ENCODE data around the gene ELN.
A peak's percentile ranks its signal among the peaks of the same experiment; 100 is the strongest.
"Not testable (repeated sequence)": the region's sequence is repeated elsewhere in the genome, so short reads cannot be mapped to it uniquely, and the experiment has no call there.

The ELN gene

DNA sequence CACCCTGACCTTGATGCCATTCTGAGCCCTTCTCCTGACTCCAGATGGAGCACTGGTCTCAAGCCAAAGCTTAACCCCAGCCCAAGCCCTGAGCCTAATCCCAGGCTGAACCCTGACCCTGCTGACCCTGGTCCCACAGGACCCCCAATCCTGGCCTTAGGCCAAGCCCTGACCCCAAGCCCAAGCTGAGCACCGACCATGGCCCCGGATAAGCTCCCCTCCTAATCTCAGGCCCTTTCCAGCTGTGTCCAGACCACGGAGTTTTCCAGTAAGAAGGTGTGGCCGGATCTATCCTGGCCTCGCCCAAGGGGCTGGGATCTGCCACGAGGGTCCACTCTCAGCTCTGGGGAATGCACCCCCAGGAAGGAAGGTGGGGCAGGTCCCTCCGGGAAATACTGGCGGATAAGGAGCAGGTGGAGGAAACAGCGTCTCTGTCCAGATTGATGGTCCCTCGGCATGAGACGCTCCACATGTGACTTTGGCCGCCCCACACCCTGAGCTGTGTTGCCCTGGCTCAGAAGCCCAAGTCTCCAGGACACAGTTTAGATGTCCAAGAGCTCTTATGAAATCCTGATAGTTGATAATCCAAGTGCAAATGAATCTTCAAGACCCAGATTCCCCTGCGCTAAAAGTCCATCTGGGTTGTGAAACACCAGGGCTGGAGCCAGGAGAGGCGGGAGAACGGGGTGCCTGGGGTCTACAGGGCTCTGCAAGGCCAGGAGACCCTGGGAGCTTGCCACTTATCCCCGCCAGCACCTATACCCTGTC lies 10.4 kb downstream of the ELN start:
- Histone ChIP-seq H3K27me3 (ENCODE audit: control insufficient read depth in 1 of 2, insufficient read depth in 2 of 2, low read length in 2 of 2) (no peaks in the 10 kb centered on the region), H3K27ac (ENCODE audit: low read depth, low read length) (no peak overlapping the region), H3K4me1 (ENCODE audit: insufficient read depth, low read length) (peaks cover 34% of the 10 kb centered on the region), H3K9me3 (ENCODE audit: low read length) (no peaks in the 10 kb centered on the region), H3K4me3 (ENCODE audit: low read depth in 1 of 2, low read length in 2 of 2) (no peak overlapping the region), H3K9ac (ENCODE audit: low read length) (no peak overlapping the region), H3K36me3 (ENCODE audit: insufficient read depth, low read length) (peaks cover 49% of the 10 kb centered on the region)

DNA sequence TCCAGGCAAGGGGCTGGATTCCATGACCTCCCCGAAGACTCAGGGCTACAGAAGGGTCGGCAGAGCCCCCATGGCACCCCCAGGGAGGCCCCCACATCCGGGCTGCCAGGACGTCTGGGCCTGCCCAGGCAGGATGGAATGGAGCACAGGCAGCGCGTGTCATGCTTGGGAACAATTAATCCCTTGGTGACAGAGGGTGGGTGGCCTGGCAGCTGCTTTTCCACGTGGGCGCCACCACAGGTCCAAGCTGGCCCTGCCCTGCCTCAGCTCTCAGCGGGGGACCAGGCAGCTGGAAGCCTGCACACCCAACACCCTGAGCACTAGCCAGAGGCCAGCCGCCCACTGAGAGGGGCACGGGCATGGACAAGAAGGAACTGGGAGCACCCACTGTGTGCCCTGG lies 11.4 kb downstream of the ELN start:
- peaks cover 30% of the 10 kb centered on the region for H3K4me1 ChIP-seq (ENCODE audit: insufficient read depth, low read length)
- no peak overlapping the region for H3K9ac ChIP-seq (ENCODE audit: low read length)
- H3K27ac ChIP-seq (ENCODE audit: low read depth, low read length), result no peak overlapping the region
- H3K9me3 ChIP-seq (ENCODE audit: low read length), result no peaks in the 10 kb centered on the region
- peaks cover 49% of the 10 kb centered on the region for H3K36me3 ChIP-seq (ENCODE audit: insufficient read depth, low read length)
- no peaks in the 10 kb centered on the region for H3K27me3 ChIP-seq (ENCODE audit: control insufficient read depth in 1 of 2, insufficient read depth in 2 of 2, low read length in 2 of 2)
- no peak overlapping the region for H3K4me3 ChIP-seq (ENCODE audit: low read depth in 1 of 2, low read length in 2 of 2)

DNA sequence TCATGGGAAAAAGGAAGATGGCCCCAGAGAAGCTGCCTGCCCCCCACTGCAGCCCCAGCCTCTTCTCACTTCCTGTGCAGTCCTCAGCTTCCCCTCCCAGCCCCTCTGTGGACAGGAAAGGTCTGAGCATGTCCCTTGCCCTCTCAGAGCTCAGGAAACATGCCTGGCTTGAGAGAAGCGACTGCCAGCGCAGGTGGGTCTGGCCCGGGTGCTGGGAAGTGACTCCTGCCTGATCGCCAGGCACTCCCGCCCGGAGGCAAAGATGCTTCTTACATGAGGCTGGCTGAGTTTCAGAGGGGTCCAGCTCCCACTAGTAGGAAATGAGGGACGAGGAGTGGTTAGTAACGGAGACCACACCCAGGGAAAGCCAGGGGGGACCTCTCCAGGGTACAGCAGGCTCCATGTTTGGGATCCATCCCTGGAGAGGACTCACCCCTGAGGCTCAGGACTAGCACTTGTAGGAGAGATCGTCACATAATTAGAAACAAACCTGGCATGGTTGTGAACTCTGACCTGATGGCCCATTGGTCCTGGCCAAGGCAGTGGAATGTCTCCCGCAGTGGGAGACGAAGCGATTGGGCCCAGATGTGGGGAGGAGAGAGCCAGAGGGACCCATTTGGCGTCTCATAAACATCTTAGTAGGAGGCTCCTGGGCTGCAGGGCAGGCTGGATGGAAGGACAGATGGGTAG lies 12.3 kb downstream of the ELN start:
- H3K9ac ChIP-seq (ENCODE audit: low read length), result no peak overlapping the region
- no peak overlapping the region for H3K27ac ChIP-seq (ENCODE audit: low read depth, low read length)
- H3K4me1 ChIP-seq (ENCODE audit: insufficient read depth, low read length), result peaks cover 29% of the 10 kb centered on the region
- no peak overlapping the region for H3K4me3 ChIP-seq (ENCODE audit: low read depth in 1 of 2, low read length in 2 of 2)
- H3K27me3 ChIP-seq (ENCODE audit: control insufficient read depth in 1 of 2, insufficient read depth in 2 of 2, low read length in 2 of 2), result no peaks in the 10 kb centered on the region
- H3K9me3 ChIP-seq (ENCODE audit: low read length), result no peaks in the 10 kb centered on the region
- peaks cover 48% of the 10 kb centered on the region for H3K36me3 ChIP-seq (ENCODE audit: insufficient read depth, low read length)

DNA sequence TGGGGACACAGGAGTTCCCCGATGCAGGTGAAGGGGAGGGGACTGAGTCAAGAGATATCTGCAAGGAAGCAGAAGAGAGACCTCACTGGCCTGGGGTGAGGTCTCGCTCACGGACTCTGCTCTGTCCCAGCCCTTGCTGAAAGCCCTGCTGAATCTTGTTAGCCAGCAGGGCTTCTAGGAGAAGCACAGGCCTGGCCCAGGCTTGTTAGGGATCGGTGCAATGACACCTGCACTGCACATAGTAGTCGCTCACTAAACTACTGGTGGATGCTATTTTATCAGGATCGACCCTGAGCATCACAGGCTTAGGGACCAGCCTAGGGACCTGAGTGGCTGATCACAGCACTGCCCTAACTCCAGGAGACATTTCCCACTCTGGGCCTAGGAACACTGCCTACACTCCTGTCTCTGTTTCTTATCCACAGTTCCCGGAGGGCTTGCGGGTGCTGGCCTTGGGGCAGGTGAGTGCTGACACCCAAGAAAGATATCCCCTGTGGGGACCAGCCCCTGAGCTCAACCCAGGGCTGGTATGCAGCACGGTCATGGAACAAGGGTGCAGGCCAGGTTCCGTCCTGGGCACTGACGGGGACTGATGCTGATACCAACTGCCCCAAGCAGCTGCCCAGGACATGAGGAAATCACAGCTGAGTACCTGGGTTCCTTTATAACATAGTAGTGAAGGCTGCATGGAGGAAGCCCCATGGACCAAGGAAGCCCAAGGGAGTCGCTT lies 13.0 kb downstream of the ELN start:
- Histone ChIP-seq H3K4me3 (ENCODE audit: low read depth in 1 of 2, low read length in 2 of 2) (no peak overlapping the region), H3K27me3 (ENCODE audit: control insufficient read depth in 1 of 2, insufficient read depth in 2 of 2, low read length in 2 of 2) (no peaks in the 10 kb centered on the region), H3K9ac (ENCODE audit: low read length) (no peak overlapping the region), H3K36me3 (ENCODE audit: insufficient read depth, low read length) (peaks cover 45% of the 10 kb centered on the region), H3K27ac (ENCODE audit: low read depth, low read length) (no peak overlapping the region), H3K9me3 (ENCODE audit: low read length) (no peaks in the 10 kb centered on the region), H3K4me1 (ENCODE audit: insufficient read depth, low read length) (peaks cover 29% of the 10 kb centered on the region)

DNA sequence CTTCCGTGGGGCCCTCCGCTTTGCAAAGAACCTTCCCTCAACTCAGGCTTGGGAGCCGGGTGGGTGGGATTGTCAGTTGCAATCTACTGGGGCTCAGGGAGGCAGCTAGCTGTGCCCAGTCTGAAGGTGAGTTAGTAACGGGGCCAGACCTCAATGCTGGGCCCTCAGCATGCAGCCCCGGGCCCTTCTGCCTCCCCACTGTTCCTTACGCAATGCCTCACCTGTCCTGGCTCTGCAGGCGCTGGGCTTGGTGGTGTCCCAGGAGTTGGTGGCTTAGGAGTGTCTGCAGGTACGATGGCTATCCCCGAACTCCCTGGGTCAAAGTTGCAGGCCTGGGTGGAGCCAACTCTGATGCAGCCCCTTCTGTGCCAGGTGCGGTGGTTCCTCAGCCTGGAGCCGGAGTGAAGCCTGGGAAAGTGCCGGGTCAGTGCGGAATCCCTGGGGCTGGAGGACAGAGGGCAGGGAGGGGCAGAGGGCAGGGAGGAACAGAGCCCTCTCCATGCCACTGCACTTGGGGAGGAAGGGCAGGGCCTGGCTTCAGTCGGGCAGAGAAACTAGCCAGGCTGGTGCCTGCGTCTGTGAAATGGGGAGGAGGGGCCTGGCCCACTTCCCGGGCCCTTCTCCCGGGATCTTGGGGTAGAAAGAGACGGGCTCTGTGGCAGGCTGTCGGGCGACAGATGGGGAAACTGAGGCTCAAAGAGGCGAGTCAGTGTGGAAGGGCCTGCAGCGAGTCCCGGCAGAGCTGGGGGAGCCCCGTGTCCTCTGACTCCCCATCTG lies 15.0 kb downstream of the ELN start:
- no peak overlapping the region for H3K9ac ChIP-seq (ENCODE audit: low read length)
- H3K27ac ChIP-seq (ENCODE audit: low read depth, low read length), result peak overlapping the region; percentile 73
- H3K36me3 ChIP-seq (ENCODE audit: insufficient read depth, low read length), result peaks cover 46% of the 10 kb centered on the region
- peaks cover 29% of the 10 kb centered on the region for H3K4me1 ChIP-seq (ENCODE audit: insufficient read depth, low read length)
- H3K4me3 ChIP-seq (ENCODE audit: low read depth in 1 of 2, low read length in 2 of 2), result peak overlapping the region; percentile 16 to 42
- no peaks in the 10 kb centered on the region for H3K9me3 ChIP-seq (ENCODE audit: low read length)
- no peaks in the 10 kb centered on the region for H3K27me3 ChIP-seq (ENCODE audit: control insufficient read depth in 1 of 2, insufficient read depth in 2 of 2, low read length in 2 of 2)

DNA sequence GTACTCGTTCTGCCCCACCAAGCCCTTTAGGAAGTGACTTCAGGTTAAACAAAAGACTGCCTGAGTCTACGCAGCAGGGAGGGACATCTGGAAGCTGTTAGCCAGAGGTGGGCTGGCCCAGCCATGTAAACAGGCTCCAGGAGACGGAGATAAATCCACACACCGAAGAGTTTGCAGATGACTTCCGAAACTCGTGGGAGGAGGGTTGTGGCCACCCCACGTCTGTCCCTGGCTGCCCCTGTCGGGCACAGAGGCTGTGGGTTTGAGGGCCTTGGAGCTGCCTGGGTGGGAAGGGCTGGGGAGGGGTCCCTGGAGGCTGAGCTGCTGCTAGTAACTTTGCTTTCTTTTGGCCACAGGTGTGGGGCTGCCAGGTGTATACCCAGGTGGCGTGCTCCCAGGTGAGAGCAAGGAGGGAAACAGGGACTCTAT lies 15.6 kb downstream of the ELN start:
- Histone ChIP-seq H3K36me3 (ENCODE audit: insufficient read depth, low read length) (peaks cover 52% of the 10 kb centered on the region), H3K9ac (ENCODE audit: low read length) (no peak overlapping the region), H3K27me3 (ENCODE audit: control insufficient read depth in 1 of 2, insufficient read depth in 2 of 2, low read length in 2 of 2) (no peaks in the 10 kb centered on the region), H3K4me3 (ENCODE audit: low read depth in 1 of 2, low read length in 2 of 2) (peak overlapping the region in 1 of 2 donors; percentile 42), H3K27ac (ENCODE audit: low read depth, low read length) (peak overlapping the region; percentile 73), H3K4me1 (ENCODE audit: insufficient read depth, low read length) (peaks cover 29% of the 10 kb centered on the region), H3K9me3 (ENCODE audit: low read length) (no peaks in the 10 kb centered on the region)

DNA sequence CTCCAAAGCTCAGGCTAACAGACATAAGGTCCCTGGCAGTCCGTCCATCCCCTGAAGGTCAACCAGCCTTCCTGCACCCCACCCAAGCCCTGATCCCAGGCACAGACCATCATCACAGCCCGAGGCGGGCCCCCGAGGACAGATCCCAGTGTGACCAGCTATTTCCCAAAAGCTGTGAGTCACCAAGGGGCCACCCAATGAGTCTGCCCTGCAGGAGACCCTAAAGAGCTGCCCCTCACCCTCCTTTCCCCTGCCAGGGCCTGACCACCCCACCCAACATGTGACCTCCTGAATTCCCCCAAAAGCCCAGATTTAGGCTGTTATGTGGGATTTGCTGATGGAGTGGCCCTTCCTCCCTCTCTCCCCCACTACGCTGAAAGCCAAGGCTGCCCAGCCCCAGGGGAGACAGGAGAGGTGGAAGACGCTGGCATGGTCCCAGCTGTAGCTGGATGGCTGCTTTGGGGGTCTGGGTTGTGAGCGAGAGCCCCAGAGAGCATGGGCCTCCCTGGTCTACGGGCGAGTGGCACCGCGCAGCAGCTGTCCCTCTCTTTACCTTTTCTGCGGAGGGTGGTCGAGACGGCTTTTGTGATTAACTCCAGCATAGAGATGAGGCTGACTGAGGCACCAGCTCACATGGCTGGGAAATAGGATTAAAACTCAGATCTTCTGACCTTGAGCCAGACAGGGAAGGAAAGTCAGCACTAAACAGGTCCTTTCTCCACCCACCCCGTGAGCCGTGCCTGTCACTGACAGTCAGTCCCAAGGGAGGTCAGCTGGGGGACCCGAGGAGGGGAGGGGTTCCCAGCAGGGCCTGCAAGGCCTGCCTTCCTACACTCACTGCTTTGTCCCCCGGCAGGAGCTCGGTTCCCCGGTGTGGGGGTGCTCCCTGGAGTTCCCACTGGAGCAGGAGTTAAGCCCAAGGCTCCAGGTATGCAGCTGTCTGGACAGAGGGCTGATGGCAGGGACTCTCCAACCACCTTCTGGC lies 16.7 kb downstream of the ELN start:
- no peaks in the 10 kb centered on the region for H3K9me3 ChIP-seq (ENCODE audit: low read length)
- H3K36me3 ChIP-seq (ENCODE audit: insufficient read depth, low read length), result peaks cover 53% of the 10 kb centered on the region
- H3K27ac ChIP-seq (ENCODE audit: low read depth, low read length), result no peak overlapping the region
- peaks cover 22% of the 10 kb centered on the region for H3K4me1 ChIP-seq (ENCODE audit: insufficient read depth, low read length)
- H3K27me3 ChIP-seq (ENCODE audit: control insufficient read depth in 1 of 2, insufficient read depth in 2 of 2, low read length in 2 of 2), result no peaks in the 10 kb centered on the region
- H3K4me3 ChIP-seq (ENCODE audit: low read depth in 1 of 2, low read length in 2 of 2), result no peak overlapping the region
- H3K9ac ChIP-seq (ENCODE audit: low read length), result no peak overlapping the region

DNA sequence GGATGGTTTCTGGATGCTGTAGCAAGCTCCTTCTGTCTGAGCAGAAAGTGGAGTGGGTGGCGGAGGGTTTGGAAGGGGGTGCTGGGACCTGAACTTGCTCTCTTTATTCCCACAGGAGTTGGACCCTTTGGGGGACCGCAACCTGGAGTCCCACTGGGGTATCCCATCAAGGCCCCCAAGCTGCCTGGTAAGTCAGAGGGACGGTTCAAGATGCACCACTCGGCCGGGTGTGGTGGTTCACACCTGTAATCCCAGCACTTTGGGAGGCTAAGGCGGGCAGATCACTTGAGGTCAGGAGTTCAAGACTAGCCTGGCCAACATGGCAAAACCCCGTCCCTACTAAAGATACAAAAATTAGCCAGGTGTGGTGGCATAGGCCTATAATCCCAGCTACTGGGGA lies 18.6 kb downstream of the ELN start:
- H3K4me1 ChIP-seq (ENCODE audit: insufficient read depth, low read length), result peaks cover 18% of the 10 kb centered on the region
- H3K27me3 ChIP-seq (ENCODE audit: control insufficient read depth in 1 of 2, insufficient read depth in 2 of 2, low read length in 2 of 2); H3K9ac ChIP-seq (ENCODE audit: low read length); H3K27ac ChIP-seq (ENCODE audit: low read depth, low read length); H3K4me3 ChIP-seq (ENCODE audit: low read depth in 1 of 2, low read length in 2 of 2); H3K9me3 ChIP-seq (ENCODE audit: low read length): not testable (repeated sequence)
- peaks cover 60% of the 10 kb centered on the region for H3K36me3 ChIP-seq (ENCODE audit: insufficient read depth, low read length)

DNA sequence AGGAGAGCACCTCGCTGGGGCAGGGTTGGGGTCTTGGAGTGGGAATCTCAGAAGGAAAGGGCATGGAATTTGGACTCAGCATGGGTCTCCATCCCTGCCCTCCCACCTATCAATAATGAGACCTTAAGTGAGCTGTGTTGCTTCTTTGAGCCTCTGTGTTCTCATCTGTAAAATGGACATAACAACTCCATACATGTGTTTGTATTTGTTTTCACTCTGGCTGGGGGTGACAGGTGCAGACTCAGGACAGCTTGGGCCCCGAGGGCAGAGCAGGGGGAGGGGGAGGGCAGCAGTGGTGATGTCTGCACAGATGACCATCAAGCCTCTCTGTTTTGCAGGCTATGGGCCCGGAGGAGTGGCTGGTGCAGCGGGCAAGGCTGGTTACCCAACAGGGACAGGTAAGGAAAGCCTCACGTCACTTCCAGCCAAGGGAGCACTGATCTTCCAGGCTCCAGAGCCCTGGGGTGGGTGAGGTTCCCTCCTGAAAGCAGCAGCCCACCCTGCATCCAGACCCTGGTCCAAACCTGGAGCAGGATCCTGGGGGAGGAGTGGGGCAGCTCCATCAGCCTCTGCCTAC lies 19.9 kb downstream of the ELN start:
- Histone ChIP-seq H3K9me3 (ENCODE audit: low read length) (no peaks in the 10 kb centered on the region), H3K4me3 (ENCODE audit: low read depth in 1 of 2, low read length in 2 of 2) (no peak overlapping the region), H3K27me3 (ENCODE audit: control insufficient read depth in 1 of 2, insufficient read depth in 2 of 2, low read length in 2 of 2) (no peaks in the 10 kb centered on the region), H3K4me1 (ENCODE audit: insufficient read depth, low read length) (peaks cover 11% of the 10 kb centered on the region), H3K36me3 (ENCODE audit: insufficient read depth, low read length) (peaks cover 68% of the 10 kb centered on the region), H3K9ac (ENCODE audit: low read length) (no peak overlapping the region), H3K27ac (ENCODE audit: low read depth, low read length) (no peak overlapping the region)

DNA sequence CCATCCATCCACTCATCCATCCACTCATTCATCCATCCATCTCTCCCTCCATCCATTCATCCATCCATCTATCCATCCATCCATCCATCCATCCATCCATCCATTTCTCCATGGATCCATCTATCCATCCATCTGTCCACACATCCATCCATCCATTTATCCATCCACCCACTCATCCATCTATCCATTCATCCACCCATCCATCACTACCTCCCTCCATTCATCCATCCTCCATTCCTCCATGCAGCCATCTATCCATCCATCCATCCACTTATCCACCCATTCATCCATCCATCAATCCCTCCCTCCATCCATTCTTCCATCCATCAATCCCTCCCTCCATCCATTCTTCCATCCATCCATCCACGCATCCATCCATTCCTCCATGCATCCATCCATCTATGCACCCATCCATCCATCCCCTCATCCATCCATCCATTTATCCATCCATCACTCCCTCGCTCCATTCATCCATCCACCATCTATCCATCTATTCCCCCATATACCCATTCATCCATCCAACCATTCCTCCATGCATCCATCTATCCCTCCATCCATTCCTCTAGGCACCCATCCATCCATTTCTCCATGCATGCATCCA lies 21.1 kb downstream of the ELN start:
- no peak overlapping the region for H3K9ac ChIP-seq (ENCODE audit: low read length)
- H3K27ac ChIP-seq (ENCODE audit: low read depth, low read length), result no peak overlapping the region
- H3K4me1 ChIP-seq (ENCODE audit: insufficient read depth, low read length), result no peaks in the 10 kb centered on the region
- peaks cover 79% of the 10 kb centered on the region for H3K36me3 ChIP-seq (ENCODE audit: insufficient read depth, low read length)
- H3K27me3 ChIP-seq (ENCODE audit: control insufficient read depth in 1 of 2, insufficient read depth in 2 of 2, low read length in 2 of 2), result no peaks in the 10 kb centered on the region
- H3K9me3 ChIP-seq (ENCODE audit: low read length), result no peaks in the 10 kb centered on the region
- H3K4me3 ChIP-seq (ENCODE audit: low read depth in 1 of 2, low read length in 2 of 2), result no peak overlapping the region

Measured in muscle layer of colon (tissue), 2 donors.